ENCODE measurements around the gene FAM174B. TPM values are rescaled to one million over a fixed set of nuclear protein-coding genes. Genes with fewer than 3 reads are reported as not detected.

FAM174B gene
- total RNA-seq, 4 donors from 2014 or later, result 51.9 to 69.4 (median 61.4) TPM

DNA sequence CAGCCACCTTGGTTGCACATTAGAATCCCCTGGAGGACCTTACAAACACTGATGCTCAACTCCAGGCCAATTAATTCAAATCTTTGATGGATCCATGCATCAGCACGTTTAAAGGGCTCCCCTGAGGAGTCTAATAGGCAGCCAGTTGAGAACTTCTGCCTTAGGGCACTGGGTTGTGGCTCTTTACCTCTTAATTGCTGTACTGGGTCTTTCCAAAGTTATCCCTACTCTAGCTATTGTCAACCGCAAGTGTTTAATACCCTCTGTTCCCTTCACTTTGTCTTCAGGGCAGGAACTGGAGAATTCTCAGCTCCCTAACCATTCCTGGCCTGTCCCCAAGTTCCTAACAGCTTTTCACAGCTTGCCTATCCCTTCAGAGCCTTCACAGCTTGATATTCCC lies 15.0 kb upstream of the FAM174B start:
- Histone ChIP-seq H3K27me3 (no peaks in the 10 kb centered on the region), H3K9me3 (no peaks in the 10 kb centered on the region), H3K4me3 (replicated peaks in 1 of 3) (no peak overlapping the region), H3K36me3 (no peaks in the 10 kb centered on the region), H3K4me1 (peaks cover 25 to 26% of the 10 kb centered on the region in 2 donors), H3K27ac (no peak overlapping the region)
- TF ChIP-seq POLR2A (IDR thresholded peaks at IDR 0.05) (no peak), CTCF (IDR thresholded peaks at IDR 0.05) (no peak)
- WGBS, 2 donors, result 85 to 87% methylated on average over 2 of the region's 2 CpGs
- intact Hi-C loops (cut with DNase I), result no loop called here
- DNase-seq, result no peak

DNA sequence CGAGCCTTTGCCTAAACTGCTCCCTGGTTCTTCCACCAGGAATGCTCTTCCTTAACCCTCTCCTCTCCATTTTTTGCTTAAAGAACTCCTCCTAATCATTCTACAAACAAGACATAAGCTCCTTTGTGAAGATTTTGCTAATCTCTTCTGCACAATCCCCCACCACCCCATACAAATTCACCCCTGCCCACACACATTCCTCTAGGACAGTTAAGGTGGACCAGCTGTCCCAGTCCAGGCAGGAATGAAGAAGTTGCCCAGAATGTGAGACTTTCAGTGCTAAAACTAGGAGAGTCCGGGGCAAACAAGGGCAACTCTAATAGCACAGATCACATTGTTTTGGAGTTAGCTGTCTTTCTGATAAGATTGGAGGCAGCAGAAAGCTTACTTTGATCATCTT lies 13.9 kb upstream of the FAM174B start:
- Histone ChIP-seq H3K9me3 (no peaks in the 10 kb centered on the region), H3K36me3 (no peaks in the 10 kb centered on the region), H3K27ac (no peak overlapping the region), H3K4me1 (peaks cover 32 to 38% of the 10 kb centered on the region in 2 donors), H3K4me3 (replicated peaks in 1 of 3) (no peak overlapping the region), H3K27me3 (no peaks in the 10 kb centered on the region)
- no peak for TF ChIP-seq CTCF (IDR thresholded peaks at IDR 0.05)
- TF ChIP-seq POLR2A (IDR thresholded peaks at IDR 0.05), result no peak
- 81 to 86% methylated on average over 2 of the region's 2 CpGs for WGBS, 2 donors
- DNase-seq, result no peak
- intact Hi-C loops (cut with DNase I), result no loop called here

- H3K9me3 ChIP-seq, result no peaks in the 10 kb centered on the region
- no peak for DNase-seq
- peaks cover 32 to 41% of the 10 kb centered on the region in 2 donors for H3K4me1 ChIP-seq
- TF ChIP-seq CTCF (IDR thresholded peaks at IDR 0.05) (no peak), POLR2A (IDR thresholded peaks at IDR 0.05) (no peak)
- WGBS, 2 donors, result 96 to 98% methylated on average over 3 of the region's 3 CpGs
- intact Hi-C loops (cut with DNase I), result no loop called here
- H3K36me3 ChIP-seq, result no peaks in the 10 kb centered on the region
- H3K27ac ChIP-seq, result peak overlapping the region in 2 of 3 donors; percentile 89 to 99
- no peak overlapping the region for H3K4me3 ChIP-seq (replicated peaks in 1 of 3)
- no peaks in the 10 kb centered on the region for H3K27me3 ChIP-seq
Measured at GRCh38 chr15:92668620-92669019, 13.0 kb upstream of the FAM174B start.

- no peaks in the 10 kb centered on the region for H3K9me3 ChIP-seq
- no peaks in the 10 kb centered on the region for H3K27me3 ChIP-seq
- intact Hi-C loops (cut with DNase I), result no loop called here
- peaks cover 32 to 41% of the 10 kb centered on the region in 2 donors for H3K4me1 ChIP-seq
- DNase-seq, result no peak
- H3K4me3 ChIP-seq (replicated peaks in 1 of 3), result no peak overlapping the region
- no peaks in the 10 kb centered on the region for H3K36me3 ChIP-seq
- TF ChIP-seq POLR2A (IDR thresholded peaks at IDR 0.05) (no peak), CTCF (IDR thresholded peaks at IDR 0.05) (no peak)
- 45 to 49% methylated on average over 5 to 6 of the region's 6 CpGs for WGBS, 2 donors
- peak overlapping the region; percentile 81 to 99 (median 89) for H3K27ac ChIP-seq
Measured at GRCh38 chr15:92667970-92668485, 12.5 kb upstream of the FAM174B start.

DNA sequence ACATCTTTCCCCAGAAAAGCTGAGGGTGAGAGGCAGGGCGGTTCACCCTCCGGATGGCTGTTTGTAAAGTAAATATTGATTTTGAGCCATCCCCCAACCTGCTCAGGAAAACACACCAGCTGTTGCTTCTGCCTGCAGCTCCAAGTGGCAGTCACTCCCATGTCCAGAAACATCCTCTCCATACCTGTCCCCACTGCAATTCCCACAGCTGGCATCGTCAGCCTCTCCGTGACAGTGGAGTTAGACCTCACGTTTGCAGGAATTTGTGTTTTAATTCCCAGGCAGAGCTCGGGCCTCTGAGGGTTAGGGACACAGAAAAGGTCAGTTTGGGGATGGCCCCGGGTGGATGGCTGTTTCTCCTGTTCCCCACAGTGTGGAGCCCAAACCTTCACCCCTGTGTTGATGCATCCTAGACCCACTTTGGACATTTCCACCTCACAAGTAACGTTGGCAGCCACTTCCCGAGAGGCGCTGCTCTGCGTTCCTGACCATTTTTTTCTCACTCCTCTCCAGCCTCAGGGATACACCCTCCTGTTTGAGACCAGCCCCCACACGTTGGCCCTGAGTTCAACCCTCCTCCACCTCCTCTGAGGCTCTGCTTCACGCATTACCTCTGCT lies 11.8 kb upstream of the FAM174B start:
- Histone ChIP-seq H3K27ac (peak overlapping the region; percentile 81 to 99 (median 89)), H3K9me3 (no peaks in the 10 kb centered on the region), H3K27me3 (no peaks in the 10 kb centered on the region), H3K36me3 (no peaks in the 10 kb centered on the region), H3K4me3 (replicated peaks in 1 of 3) (no peak overlapping the region), H3K4me1 (peaks cover 32 to 41% of the 10 kb centered on the region in 2 donors)
- intact Hi-C loops (cut with DNase I), result no loop called here
- peak in 1 of 2 donors; percentile 1 for TF ChIP-seq POLR2A (IDR thresholded peaks at IDR 0.05)
- no peak for TF ChIP-seq CTCF (IDR thresholded peaks at IDR 0.05)
- DNase-seq, result peak; percentile 47 to 68
- WGBS, 2 donors, result 23 to 25% methylated on average over 13 of the region's 13 CpGs

All from thyroid gland (tissue), 4 donors.